CD4-positive, alpha-beta T cell (primary cell): ENCODE measurements around the gene VGF. TPM values are rescaled to one million over a fixed set of nuclear protein-coding genes. Genes with fewer than 3 reads are reported as not detected.
A peak's percentile ranks its signal among the peaks of the same experiment; 100 is the strongest.

ENCODE experiments used
- ATAC-seq: fragments of 200-7000 bp; cut with Tn5 transposase; one replicate; pipeline ENCODE4 v1.10.0; 2022; ENCODE audit warnings: mild to moderate bottlenecking; ENCODE audit not compliant: poor library complexity
- CTCF ChIA-PET: fragments of 350-600 bp; sonication (Branson Sonifier 250); formaldehyde crosslinking; loops from one replicate; lab custom pipeline; 2021; ENCODE audit warnings: antibody characterized with exemption, inconsistent platforms; lab: Charles Lee
- POLR2A ChIA-PET: fragments of 350-600 bp; sonication (Branson Sonifier 250); formaldehyde crosslinking; loops from one replicate; lab custom pipeline; 2021; ENCODE audit warnings: antibody characterized with exemption, inconsistent platforms; lab: Charles Lee
- DNase-seq, 14 experiments: peaks; one replicate each; pipeline ENCODE4 v3.0.0-alpha.2; 2013 to 2020; ENCODE audit warnings: mixed read lengths in 2 of 14
- H3K27ac ChIP-seq, 2 donors: one replicate each; pipeline versions ENCODE4 v1.5.1 to v1.7.0; 2013; ENCODE audit warnings: low read length in 2 of 2, low read depth in 1 of 2, mild to moderate bottlenecking in 1 of 2
- H3K27me3 ChIP-seq, 2 experiments: 1 replicate in 1 of 2; 2 replicates in 1 of 2; pipeline versions ENCODE4 v1.6.1 to v1.7.0; 2013; ENCODE audit warnings: low read length in 2 of 2, control low read depth in 1 of 2, mild to moderate bottlenecking in 1 of 2, moderate library complexity in 1 of 2; ENCODE audit not compliant: insufficient read depth in 2 of 2, control insufficient read depth in 1 of 2
- H3K36me3 ChIP-seq: one replicate; pipeline ENCODE4 v1.6.1; 2013; ENCODE audit warnings: low read length, control low read depth; ENCODE audit not compliant: insufficient read depth
- H3K4me1 ChIP-seq: one replicate; pipeline ENCODE4 v1.6.1; 2013; ENCODE audit warnings: low read length, control low read depth; ENCODE audit not compliant: insufficient read depth
- H3K4me3 ChIP-seq: one replicate; pipeline ENCODE4 v1.5.1; 2013; ENCODE audit warnings: mild to moderate bottlenecking, low read length, moderate library complexity
- H3K9me3 ChIP-seq, 2 experiments: 1 replicate in 1 of 2; 2 replicates in 1 of 2; pipeline versions ENCODE4 v1.6.1 to v1.7.0; 2013; ENCODE audit warnings: low read length in 2 of 2, mild to moderate bottlenecking in 2 of 2, control low read depth in 1 of 2, moderate library complexity in 1 of 2; ENCODE audit not compliant: control insufficient read depth in 1 of 2, insufficient read depth in 1 of 2
- H3K27ac Mint-ChIP-seq: one replicate; pipeline ENCODE4 v1.8.0; 2020; ENCODE audit warnings: mixed read lengths
- H3K27me3 Mint-ChIP-seq: one replicate; pipeline ENCODE4 v1.8.0; 2021; ENCODE audit warnings: mixed read lengths
- H3K36me3 Mint-ChIP-seq: one replicate; pipeline ENCODE4 v1.8.0; 2021; ENCODE audit warnings: low read depth, mixed read lengths
- H3K4me1 Mint-ChIP-seq: one replicate; pipeline ENCODE4 v1.8.0; 2021; ENCODE audit warnings: low read depth, mixed read lengths
- H3K4me3 Mint-ChIP-seq: one replicate; pipeline ENCODE4 v1.8.0; 2020; ENCODE audit warnings: mild to moderate bottlenecking, mixed read lengths
- H3K9me3 Mint-ChIP-seq: one replicate; pipeline ENCODE4 v1.8.0; 2020; ENCODE audit warnings: mixed read lengths
- CTCF ChIP-seq: fragments of 200-600 bp; IDR thresholded peaks from one replicate; pipeline ENCODE4 v1.8.0; 2022; ENCODE audit warnings: antibody characterized with exemption, mild to moderate bottlenecking
- intact Hi-C, 2 experiments: fragments of 100-400 bp; cut with DNase I in 1 of 2; cut with micrococcal nuclease in 1 of 2; formaldehyde crosslinking; loops; one replicate each; pipeline versions ENCODE4 v1.15.1 to v1.9.0; 2023 to 2025; cut with DNase I, micrococcal nuclease
- total RNA-seq, 174 experiments: library from RNA in 2 of 174; stranded (reverse) in 2 of 174; gene quantifications; one replicate each; pipeline ENCODE4 v1.2.3 and lab custom pipeline; 2021 to 2026

The VGF gene
- total RNA-seq, 2 experiments from 2014 or later, result not detected

GRCh38 chr7:101164071-101164840 is 1.1 kb downstream of the VGF start:
- ChIA-PET CTCF (interaction anchor here (3.1 kb wide), 1 partner anchor 20 kb away, joined by 12 read pairs; no protein-coding TSS in a partner anchor), POLR2A (interaction anchor here (1.2 to 1.7 kb wide), 2 partner anchors 10 to 54 kb away, joined by 3 to 4 read pairs; partner anchors contain the start of genes AP1S1 and ZNHIT1)
- no peak overlapping the region for H3K27ac Mint-ChIP-seq

DNA sequence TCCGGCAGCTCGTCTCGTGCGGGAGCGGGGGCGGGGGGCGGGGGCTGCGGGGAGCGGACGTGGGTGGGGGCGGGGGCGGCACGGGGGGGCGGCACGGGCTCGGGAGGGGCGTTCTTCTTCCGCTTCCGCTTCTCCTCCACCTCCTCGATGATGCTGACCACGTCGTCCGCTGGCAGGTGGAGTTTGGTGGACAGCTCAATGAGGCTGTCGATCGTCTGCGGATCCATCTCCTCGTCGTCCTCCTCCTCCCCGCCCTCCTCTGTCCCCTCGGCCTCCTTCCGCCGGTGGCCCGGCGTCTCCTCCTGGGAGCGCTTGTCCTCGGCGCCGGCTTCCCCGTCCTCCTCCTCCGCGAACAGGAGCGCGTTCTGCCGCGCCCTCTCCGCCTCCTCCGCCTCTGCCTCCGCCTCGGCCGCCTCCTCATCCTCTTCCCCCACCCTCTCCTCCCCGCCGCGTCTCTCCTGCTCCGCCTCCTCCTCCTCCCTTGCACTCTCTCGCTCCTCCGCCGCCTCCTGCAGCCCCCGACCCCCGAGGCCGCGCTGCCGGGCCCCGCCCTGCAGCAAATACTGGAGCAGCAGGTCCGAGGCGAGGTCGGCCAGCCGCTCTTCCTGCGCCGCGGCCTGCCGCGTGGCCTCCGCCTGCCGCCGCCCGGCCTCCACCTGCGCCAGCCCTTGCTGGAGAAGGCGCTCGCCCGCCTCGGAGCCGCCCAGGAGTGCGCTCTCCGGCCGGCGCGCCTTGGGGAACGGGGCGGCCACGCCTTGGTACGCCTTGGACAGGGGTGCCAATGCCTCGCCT is 1.9 kb downstream of the VGF start:
- Mint-ChIP-seq H3K36me3 (peaks cover 24% of the 10 kb centered on the region), H3K4me3 (peak overlapping the region; percentile 77), H3K27ac (no peak overlapping the region), H3K4me1 (peaks cover 27% of the 10 kb centered on the region), H3K9me3 (no peaks in the 10 kb centered on the region), H3K27me3 (peaks cover 64% of the 10 kb centered on the region)
- peaks cover 0 to 33% of the 10 kb centered on the region in 2 experiments for H3K9me3 ChIP-seq
- ChIA-PET POLR2A (interaction anchor here (1.2 kb wide), 1 partner anchor 54 kb away, joined by 3 read pairs; the partner anchor contains the start of gene ZNHIT1), CTCF (interaction anchor here (3.1 kb wide), 1 partner anchor 19 kb away, joined by 12 read pairs; no protein-coding TSS in a partner anchor)
- intact Hi-C loops, result loop anchor here in 1 of 2 experiments (5.0 kb wide), 1 partner anchor 456 kb away; the partner anchor contains the start of gene POP7
- H3K27me3 ChIP-seq, result peaks cover 59 to 65% of the 10 kb centered on the region in 2 experiments
- peak overlapping the region; percentile 49 for H3K4me3 ChIP-seq
- H3K36me3 ChIP-seq, result peaks cover 15% of the 10 kb centered on the region
- peak in 6 of 14 experiments; percentile 18 to 58 (median 55) for DNase-seq
- H3K27ac ChIP-seq, result no peak overlapping the region
- no peak for TF ChIP-seq CTCF
- H3K4me1 ChIP-seq, result peaks cover 44% of the 10 kb centered on the region
- ATAC-seq, result no peak

More at GRCh38 chr7:101164071-101164840, 1.1 kb downstream of the VGF start:
- intact Hi-C loops, result loop anchor here in 1 of 2 experiments (5.0 kb wide), 1 partner anchor 457 kb away; the partner anchor contains the start of gene POP7
- Mint-ChIP-seq H3K36me3 (peaks cover 16% of the 10 kb centered on the region), H3K4me1 (peaks cover 32% of the 10 kb centered on the region), H3K4me3 (peak overlapping the region; percentile 56), H3K27me3 (peaks cover 69% of the 10 kb centered on the region), H3K9me3 (no peaks in the 10 kb centered on the region)
- Histone ChIP-seq H3K4me3 (no peak overlapping the region), H3K36me3 (peaks cover 9% of the 10 kb centered on the region), H3K9me3 (peaks cover 0 to 39% of the 10 kb centered on the region in 2 experiments), H3K27ac (no peak overlapping the region), H3K4me1 (peaks cover 47% of the 10 kb centered on the region), H3K27me3 (peaks cover 67 to 73% of the 10 kb centered on the region in 2 experiments)
- ATAC-seq (no peak), DNase-seq (peak in 1 of 14 experiments; percentile 47)
- no peak for TF ChIP-seq CTCF
